Activated CD8-positive, alpha-beta T cell treated with anti-CD3 and anti-CD28 coated beads, Interleukin-2, amount 10 ng/mL, durations not matched to agents 7 days and 5 days (primary cell): ENCODE results near the gene SALL4. TPM values are rescaled to one million over a fixed set of nuclear protein-coding genes. Genes with fewer than 3 reads are reported as not detected.
"Not testable (repeated sequence)": the region's sequence is repeated elsewhere in the genome, so short reads cannot be mapped to it uniquely, and the experiment has no call there.

Experiments used
- ATAC-seq: fragments of 150-1000 bp; cut with Tn5 transposase; one replicate; pipeline ENCODE4 v1.10.0; 2021; ENCODE audit warnings: moderate library complexity
- CTCF ChIA-PET: fragments of 350-600 bp; sonication (Branson Sonifier 250); formaldehyde crosslinking; loops from one replicate; lab custom pipeline; 2021; ENCODE audit warnings: antibody characterized with exemption; lab: Charles Lee
- POLR2A ChIA-PET: fragments of 350-600 bp; sonication (Branson Sonifier 250); formaldehyde crosslinking; loops from one replicate; lab custom pipeline; 2021; ENCODE audit warnings: antibody characterized with exemption; lab: Charles Lee
- DNase-seq: peaks from one replicate; pipeline ENCODE4 v3.0.0-alpha.2; 2020
- H3K27ac Mint-ChIP-seq: one replicate; pipeline ENCODE4 v1.8.0; 2021; ENCODE audit warnings: mild to moderate bottlenecking, mixed read lengths
- H3K27me3 Mint-ChIP-seq: one replicate; pipeline ENCODE4 v1.8.0; 2021; ENCODE audit warnings: low read depth, mixed read lengths
- H3K36me3 Mint-ChIP-seq: one replicate; pipeline ENCODE4 v1.8.0; 2021; ENCODE audit warnings: low read depth, mixed read lengths
- H3K4me1 Mint-ChIP-seq: one replicate; pipeline ENCODE4 v1.8.0; 2021; ENCODE audit warnings: low read depth, mixed read lengths
- H3K4me3 Mint-ChIP-seq: one replicate; pipeline ENCODE4 v1.8.0; 2021; ENCODE audit warnings: mild to moderate bottlenecking, mixed read lengths
- H3K9me3 Mint-ChIP-seq: one replicate; pipeline ENCODE4 v1.8.0; 2022; ENCODE audit warnings: mixed read lengths; ENCODE audit not compliant: insufficient read depth
- total RNA-seq, 2 experiments: library from RNA; stranded (reverse); gene quantifications; one replicate each; pipeline ENCODE4 v1.2.3, GENCODE V29; 2021

Gene SALL4
- total RNA-seq, 2 experiments from 2014 or later, result not detected

GRCh38 chr20:51772236-51772635 lies 30.1 kb downstream of the SALL4 start:
- ChIA-PET POLR2A (no interaction called here), CTCF (no interaction called here)
- Mint-ChIP-seq H3K36me3 (no peaks in the 10 kb centered on the region), H3K27me3 (peaks cover 21% of the 10 kb centered on the region), H3K27ac (no peak overlapping the region), H3K4me1 (peaks cover 7% of the 10 kb centered on the region), H3K4me3 (no peak overlapping the region), H3K9me3 (no peaks in the 10 kb centered on the region)
- DNase-seq, result no peak
- ATAC-seq, result no peak

GRCh38 chr20:51769976-51770615 lies 32.2 kb downstream of the SALL4 start:
- H3K36me3 Mint-ChIP-seq, result no peaks in the 10 kb centered on the region
- ATAC-seq (no peak), DNase-seq (no peak)
- H3K4me3 Mint-ChIP-seq, result no peak overlapping the region
- H3K27me3 Mint-ChIP-seq, result peaks cover 31% of the 10 kb centered on the region
- POLR2A ChIA-PET, result no interaction called here
- no peaks in the 10 kb centered on the region for H3K9me3 Mint-ChIP-seq
- H3K27ac Mint-ChIP-seq, result no peak overlapping the region
- peaks cover 7% of the 10 kb centered on the region for H3K4me1 Mint-ChIP-seq
- CTCF ChIA-PET, result no interaction called here

GRCh38 chr20:51768759-51769517 lies 33.4 kb downstream of the SALL4 start:
- POLR2A ChIA-PET, result no interaction called here
- no peak for ATAC-seq
- peaks cover 7% of the 10 kb centered on the region for H3K4me1 Mint-ChIP-seq
- peaks cover 38% of the 10 kb centered on the region for H3K27me3 Mint-ChIP-seq
- H3K27ac Mint-ChIP-seq, result no peak overlapping the region
- DNase-seq, result no peak
- no peaks in the 10 kb centered on the region for H3K9me3 Mint-ChIP-seq
- peak overlapping the region; percentile 20 for H3K4me3 Mint-ChIP-seq
- CTCF ChIA-PET, result no interaction called here
- no peaks in the 10 kb centered on the region for H3K36me3 Mint-ChIP-seq

- H3K27ac Mint-ChIP-seq, result no peak within 1 kb of the TSS
- no peaks in the 10 kb centered on the region for H3K36me3 Mint-ChIP-seq
- POLR2A ChIA-PET, result no interaction called here
- CTCF ChIA-PET, result no interaction called here
- ATAC-seq (no peak), DNase-seq (no peak)
- H3K4me3 Mint-ChIP-seq, result peak within 1 kb of the TSS; percentile 45
- no peaks in the 10 kb centered on the region for H3K9me3 Mint-ChIP-seq
- peaks cover 38% of the 10 kb centered on the region for H3K27me3 Mint-ChIP-seq
- peaks cover 7% of the 10 kb centered on the region for H3K4me1 Mint-ChIP-seq
Measured at GRCh38 chr20:51767867-51768758, 34.2 kb downstream of the SALL4 start, which contains the start of gene ATP9A. TSS of gene ATP9A (minus strand) at chr20:51768390. CDS start at chr20:51768369, 21 bp downstream.

GRCh38 chr20:51766994-51767866 lies 35.1 kb downstream of the SALL4 start:
- ATAC-seq (peak; percentile 89), DNase-seq (peak; percentile 44)
- H3K27me3 Mint-ChIP-seq, result peaks cover 38% of the 10 kb centered on the region
- peaks cover 7% of the 10 kb centered on the region for H3K4me1 Mint-ChIP-seq
- CTCF ChIA-PET, result no interaction called here
- H3K9me3 Mint-ChIP-seq, result no peaks in the 10 kb centered on the region
- H3K4me3 Mint-ChIP-seq, result peak overlapping the region; percentile 45
- H3K27ac Mint-ChIP-seq, result no peak overlapping the region
- POLR2A ChIA-PET, result no interaction called here
- H3K36me3 Mint-ChIP-seq, result no peaks in the 10 kb centered on the region

- H3K27me3 Mint-ChIP-seq, result peaks cover 38% of the 10 kb centered on the region
- H3K4me1 Mint-ChIP-seq, DNase-seq, ATAC-seq, POLR2A ChIA-PET, H3K9me3 Mint-ChIP-seq, H3K27ac Mint-ChIP-seq, H3K36me3 Mint-ChIP-seq, H3K4me3 Mint-ChIP-seq: not testable (repeated sequence)
- CTCF ChIA-PET, result interaction anchor here (1.0 kb wide), 1 partner anchor 168 kb away, joined by 3 read pairs; no protein-coding TSS in a partner anchor
Measured at GRCh38 chr20:51765381-51765780, 36.9 kb downstream of the SALL4 start.

- peaks cover 27% of the 10 kb centered on the region for H3K27me3 Mint-ChIP-seq
- peaks cover 6% of the 10 kb centered on the region for H3K4me1 Mint-ChIP-seq
- no peaks in the 10 kb centered on the region for H3K9me3 Mint-ChIP-seq
- ChIA-PET CTCF (interaction anchor here (1.6 kb wide), 1 partner anchor 36 kb away, joined by 5 read pairs; no protein-coding TSS in a partner anchor), POLR2A (no interaction called here)
- no peak overlapping the region for H3K27ac Mint-ChIP-seq
- no peak overlapping the region for H3K4me3 Mint-ChIP-seq
- DNase-seq (no peak), ATAC-seq (no peak)
- H3K36me3 Mint-ChIP-seq, result no peaks in the 10 kb centered on the region
Measured at GRCh38 chr20:51763965-51764602, 38.2 kb downstream of the SALL4 start.

GRCh38 chr20:51760905-51761546 lies 41.3 kb downstream of the SALL4 start:
- H3K27ac Mint-ChIP-seq, result no peak overlapping the region
- H3K36me3 Mint-ChIP-seq, result no peaks in the 10 kb centered on the region
- no peaks in the 10 kb centered on the region for H3K4me1 Mint-ChIP-seq
- ChIA-PET CTCF (no interaction called here), POLR2A (no interaction called here)
- H3K9me3 Mint-ChIP-seq, result no peaks in the 10 kb centered on the region
- H3K4me3 Mint-ChIP-seq, result no peak overlapping the region
- ATAC-seq, result no peak
- H3K27me3 Mint-ChIP-seq, result peaks cover 10% of the 10 kb centered on the region
- no peak for DNase-seq

GRCh38 chr20:51759769-51760510 lies 42.4 kb downstream of the SALL4 start:
- no peaks in the 10 kb centered on the region for H3K36me3 Mint-ChIP-seq
- CTCF ChIA-PET, result no interaction called here
- POLR2A ChIA-PET, result no interaction called here
- no peaks in the 10 kb centered on the region for H3K4me1 Mint-ChIP-seq
- H3K27me3 Mint-ChIP-seq, result peaks cover 5% of the 10 kb centered on the region
- no peak overlapping the region for H3K27ac Mint-ChIP-seq
- no peak for DNase-seq
- H3K4me3 Mint-ChIP-seq, result no peak overlapping the region
- no peak for ATAC-seq
- H3K9me3 Mint-ChIP-seq, result no peaks in the 10 kb centered on the region

GRCh38 chr20:51758978-51759544 lies 43.3 kb downstream of the SALL4 start:
- no peak overlapping the region for H3K4me3 Mint-ChIP-seq
- H3K9me3 Mint-ChIP-seq, result no peaks in the 10 kb centered on the region
- H3K4me1 Mint-ChIP-seq, result no peaks in the 10 kb centered on the region
- ChIA-PET POLR2A (no interaction called here), CTCF (no interaction called here)
- H3K36me3 Mint-ChIP-seq, result no peaks in the 10 kb centered on the region
- DNase-seq (no peak), ATAC-seq (no peak)
- H3K27me3 Mint-ChIP-seq, result peaks cover under 1% of the 10 kb centered on the region
- no peak overlapping the region for H3K27ac Mint-ChIP-seq
